Keratinocyte (primary cell): ENCODE results near the gene TNS1. TPM values are rescaled to one million over a fixed set of nuclear protein-coding genes. Genes with fewer than 3 reads are reported as not detected.
"Not testable (repeated sequence)": the region's sequence is repeated elsewhere in the genome, so short reads cannot be mapped to it uniquely, and the experiment has no call there.

Source experiments
- DNase-seq: peaks from one replicate; pipeline ENCODE4 v3.0.0-alpha.2; 2011; ENCODE audit warnings: low read depth, missing footprints, low spot score
- FAIRE-seq: peaks from 2 replicates; lab custom pipeline; 2011; peaks lifted over from hg19 to GRCh38; lab: Jason Lieb, UNC
- H2AFZ ChIP-seq: 2 replicates; pipeline ENCODE4 v1.6.0; 2012; ENCODE audit warnings: low read length, control low read depth, inconsistent platforms; ENCODE audit not compliant: control insufficient read depth
- H3K27ac ChIP-seq: 2 replicates; pipeline ENCODE4 v1.5.1; 2011; ENCODE audit warnings: low read length; ENCODE audit not compliant: control insufficient read depth, insufficient read depth
- H3K27me3 ChIP-seq: 3 replicates; pipeline ENCODE4 v1.6.0; 2011; ENCODE audit warnings: low read length; ENCODE audit not compliant: control insufficient read depth, insufficient read depth; ENCODE audit errors: extremely low read depth
- H3K36me3 ChIP-seq, 2 experiments: 2 replicates in 1 of 2; 3 replicates in 1 of 2; pipeline ENCODE4 v1.5.1; 2011; ENCODE audit warnings: low read length in 2 of 2, mild to moderate bottlenecking in 1 of 2; ENCODE audit not compliant: control insufficient read depth in 2 of 2, insufficient read depth in 2 of 2; ENCODE audit errors: extremely low read depth in 1 of 2
- H3K4me1 ChIP-seq: 3 replicates; pipeline ENCODE4 v1.5.1; 2011; ENCODE audit warnings: low read length; ENCODE audit not compliant: control insufficient read depth, insufficient read depth; ENCODE audit errors: extremely low read depth
- H3K4me2 ChIP-seq: 3 replicates; pipeline ENCODE4 v1.6.0; 2011; ENCODE audit warnings: low read depth, low read length; ENCODE audit not compliant: control insufficient read depth, insufficient read depth; ENCODE audit errors: extremely low read depth
- H3K4me3 ChIP-seq, 3 experiments: fragments of 200-600 bp in 1 of 3; sonication (generic) in 1 of 3; 2 replicates in 2 of 3; 3 replicates in 1 of 3; pipeline ENCODE4 v1.5.1; 2011 to 2016; ENCODE audit warnings: low read length in 3 of 3, mild to moderate bottlenecking in 3 of 3, control low read depth in 2 of 3, inconsistent platforms in 1 of 3, low read depth in 1 of 3, mixed read lengths in 1 of 3, mixed run types in 1 of 3, moderate library complexity in 1 of 3; ENCODE audit not compliant: control insufficient read depth in 2 of 3, insufficient read depth in 2 of 3; ENCODE audit errors: extremely low read depth in 1 of 3
- H3K79me2 ChIP-seq: 2 replicates; pipeline ENCODE4 v1.6.0; 2012; ENCODE audit warnings: low read length; ENCODE audit not compliant: control insufficient read depth, insufficient read depth
- H3K9ac ChIP-seq: 3 replicates; pipeline ENCODE4 v1.6.0; 2011; ENCODE audit warnings: low read length; ENCODE audit not compliant: control insufficient read depth, insufficient read depth; ENCODE audit errors: extremely low read depth
- H3K9me1 ChIP-seq: 3 replicates; pipeline ENCODE4 v1.6.0; 2011; ENCODE audit warnings: low read length; ENCODE audit not compliant: control insufficient read depth, insufficient read depth; ENCODE audit errors: extremely low read depth
- H3K9me3 ChIP-seq: 2 replicates; pipeline ENCODE4 v1.5.1; 2012; ENCODE audit warnings: low read depth, low read length; ENCODE audit not compliant: control insufficient read depth
- H4K20me1 ChIP-seq: 3 replicates; pipeline ENCODE4 v1.6.0; 2011; ENCODE audit warnings: low read length; ENCODE audit not compliant: control insufficient read depth, insufficient read depth; ENCODE audit errors: extremely low read depth
- EZH2 ChIP-seq: IDR thresholded peaks from one replicate; pipeline ENCODE4 v1.6.1; 2012; ENCODE audit warnings: inconsistent platforms, mild to moderate bottlenecking, low read length, moderate library complexity
- dilution Hi-C: fragments of 300-500 bp; cut with MboI; formaldehyde crosslinking; loops from one replicate; pipeline ENCODE4 v1.7.0; 2020; ENCODE audit warnings: low sequenced_read_pairs; ENCODE audit not compliant: extremely low pct_ligation_motif_present
- polyA plus RNA-seq, 5 experiments: library from polyadenylated mRNA; depleted of rRNA in 3 of 5; stranded (reverse) in 3 of 5; stranded (forward) in 1 of 5; unstranded in 1 of 5; fragments of >200 nt; gene quantifications; 1 replicate in 1 of 5; 2 replicates in 3 of 5; 3 replicates in 1 of 5; pipeline versions ENCODE4 v1.2.1 to v1.2.3, GENCODE V29; 2011 to 2012; ENCODE audit warnings: missing spikeins in 2 of 5, low read depth in 1 of 5, low replicate concordance in 1 of 5
- TF ChIP-seq, protein P1 (sequence below), 3 experiments: IDR thresholded peaks in 1 of 3; conservative IDR thresholded peaks in 1 of 3; optimal IDR thresholded peaks in 1 of 3; 2 replicates in 2 of 3; 3 replicates in 1 of 3; pipeline versions ENCODE3 to v1.5.1; 2011; ENCODE audit warnings: low read length in 3 of 3, mild to moderate bottlenecking in 3 of 3, moderate library complexity in 2 of 3, control low read depth in 1 of 3, inconsistent platforms in 1 of 3; ENCODE audit not compliant: insufficient read depth in 2 of 3; ENCODE audit errors: extremely low read depth in 1 of 3

TNS1 gene
- polyA plus RNA-seq, 1 donor (not counting 4 experiments of a cell fraction or from before 2014, with no cell fraction given): 2.5 TPM

DNA sequence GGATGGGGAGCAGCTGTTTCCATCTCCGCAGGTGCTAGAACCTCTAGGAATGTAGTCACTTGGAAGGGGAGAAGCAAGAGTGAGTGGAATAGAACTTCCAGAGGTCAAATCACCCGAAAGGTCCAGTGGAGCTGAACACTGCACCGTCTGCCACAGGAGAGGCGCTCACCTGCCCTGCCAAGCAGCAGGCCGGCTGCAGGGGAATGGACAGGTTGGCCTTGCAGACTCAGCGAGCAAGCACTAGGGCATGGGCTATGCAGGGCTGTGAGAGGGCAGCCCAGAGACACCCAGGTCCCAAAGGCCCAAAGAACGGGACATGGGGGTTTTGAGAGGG lies 214.2 kb downstream of the TNS1 start:
- DNase-seq (no peak), FAIRE-seq (no peak)
- Histone ChIP-seq H3K4me3 (no peak overlapping the region), H3K36me3 (no peaks in the 10 kb centered on the region), H3K4me2 (no peak overlapping the region), H4K20me1 (no peaks in the 10 kb centered on the region), H3K27me3 (no peaks in the 10 kb centered on the region), H3K4me1 (peaks cover 4% of the 10 kb centered on the region), H3K79me2 (no peaks in the 10 kb centered on the region), H3K9ac (no peak overlapping the region), H2AFZ (no peak overlapping the region), H3K9me1 (no peaks in the 10 kb centered on the region), H3K27ac (no peak overlapping the region), H3K9me3 (no peaks in the 10 kb centered on the region)
- TF ChIP-seq, protein P1, sequence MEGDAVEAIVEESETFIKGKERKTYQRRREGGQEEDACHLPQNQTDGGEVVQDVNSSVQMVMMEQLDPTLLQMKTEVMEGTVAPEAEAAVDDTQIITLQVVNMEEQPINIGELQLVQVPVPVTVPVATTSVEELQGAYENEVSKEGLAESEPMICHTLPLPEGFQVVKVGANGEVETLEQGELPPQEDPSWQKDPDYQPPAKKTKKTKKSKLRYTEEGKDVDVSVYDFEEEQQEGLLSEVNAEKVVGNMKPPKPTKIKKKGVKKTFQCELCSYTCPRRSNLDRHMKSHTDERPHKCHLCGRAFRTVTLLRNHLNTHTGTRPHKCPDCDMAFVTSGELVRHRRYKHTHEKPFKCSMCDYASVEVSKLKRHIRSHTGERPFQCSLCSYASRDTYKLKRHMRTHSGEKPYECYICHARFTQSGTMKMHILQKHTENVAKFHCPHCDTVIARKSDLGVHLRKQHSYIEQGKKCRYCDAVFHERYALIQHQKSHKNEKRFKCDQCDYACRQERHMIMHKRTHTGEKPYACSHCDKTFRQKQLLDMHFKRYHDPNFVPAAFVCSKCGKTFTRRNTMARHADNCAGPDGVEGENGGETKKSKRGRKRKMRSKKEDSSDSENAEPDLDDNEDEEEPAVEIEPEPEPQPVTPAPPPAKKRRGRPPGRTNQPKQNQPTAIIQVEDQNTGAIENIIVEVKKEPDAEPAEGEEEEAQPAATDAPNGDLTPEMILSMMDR (optimal IDR thresholded peaks at IDR 0.05 in 1 of 3, IDR thresholded peaks at IDR 0.05 in 1 of 3, conservative IDR thresholded peaks at IDR 0.05 in 1 of 3; ENCODE audit: extremely low read depth in 1 of 3, insufficient read depth in 2 of 3, low read length in 3 of 3): no peak
- TF ChIP-seq EZH2: no peak
- dilution Hi-C loops: no loop called here

DNA sequence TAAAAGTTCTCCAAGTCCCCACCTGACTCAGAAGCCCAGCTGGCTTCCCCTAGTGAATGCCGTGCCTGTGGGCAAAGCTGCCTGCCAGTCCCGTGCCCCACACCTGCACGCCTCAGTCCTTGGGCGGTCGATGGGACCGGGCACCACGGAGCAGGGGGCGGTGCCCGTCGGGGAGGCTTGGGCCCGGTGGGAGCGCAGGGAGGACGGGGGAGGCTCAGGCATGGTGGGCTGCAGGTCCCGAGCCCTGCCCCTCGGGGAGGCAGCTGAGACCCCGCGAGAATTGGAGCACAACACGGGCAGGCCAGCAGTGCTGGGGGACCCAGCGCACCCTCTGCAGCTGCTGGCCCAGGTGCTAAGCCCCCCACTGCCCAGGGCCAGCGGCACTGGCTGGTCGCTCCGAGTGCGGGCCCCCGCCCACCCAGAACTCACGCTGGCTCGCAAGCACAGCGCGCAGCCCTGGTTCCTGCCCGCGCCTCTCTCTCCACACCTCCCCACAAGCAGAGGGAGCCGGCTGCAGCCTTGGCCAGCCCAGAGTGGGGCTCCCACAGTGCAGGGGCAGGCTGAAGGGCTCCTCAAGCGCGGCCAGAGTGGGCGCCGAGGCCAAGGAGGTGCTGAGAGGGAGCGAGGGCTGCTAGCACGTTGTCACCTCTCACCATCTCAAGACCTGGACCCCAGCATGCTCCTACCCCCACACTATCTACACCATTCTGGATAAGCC lies 215.5 kb downstream of the TNS1 start:
- FAIRE-seq: no peak
- dilution Hi-C loops: no loop called here

DNA sequence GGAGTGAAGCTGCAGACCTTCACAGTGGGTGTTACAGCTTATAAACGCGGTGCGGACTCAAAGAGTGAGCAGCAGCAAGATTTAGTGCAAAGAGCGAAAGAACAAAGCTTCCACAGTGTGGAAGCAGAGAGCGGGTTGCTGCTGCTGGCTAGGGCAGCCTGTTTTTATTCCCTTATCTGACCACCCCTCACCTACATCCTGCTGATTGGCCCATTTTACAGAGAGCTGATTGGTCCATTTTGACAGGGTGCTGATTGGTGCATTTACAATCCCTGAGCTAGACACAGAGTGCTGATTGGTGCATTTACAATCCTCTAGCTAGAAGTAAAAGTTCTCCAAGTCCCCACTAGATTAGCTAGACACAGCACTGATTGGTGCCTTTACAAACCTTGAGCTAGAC lies 216.2 kb downstream of the TNS1 start:
- H3K36me3 ChIP-seq, H3K9me3 ChIP-seq, H3K4me2 ChIP-seq, H3K4me3 ChIP-seq, DNase-seq, H3K4me1 ChIP-seq, dilution Hi-C loops, H3K9me1 ChIP-seq, H4K20me1 ChIP-seq, H3K27me3 ChIP-seq, FAIRE-seq, H3K79me2 ChIP-seq, H2AFZ ChIP-seq, H3K27ac ChIP-seq, H3K9ac ChIP-seq: not testable (repeated sequence)

More for the DNA sequence above, 215.5 kb downstream of the TNS1 start:
- no peaks in the 10 kb centered on the region for H3K9me1 ChIP-seq
- no peaks in the 10 kb centered on the region for H3K79me2 ChIP-seq
- H3K4me1 ChIP-seq: peaks cover 4% of the 10 kb centered on the region
- no peak overlapping the region for H3K4me3 ChIP-seq
- no peak overlapping the region for H3K27ac ChIP-seq
- no peak for DNase-seq
- H4K20me1 ChIP-seq: no peaks in the 10 kb centered on the region
- no peak overlapping the region for H3K9ac ChIP-seq
- H3K4me2 ChIP-seq: no peak overlapping the region
- no peaks in the 10 kb centered on the region for H3K36me3 ChIP-seq
- no peak overlapping the region for H2AFZ ChIP-seq
- H3K27me3 ChIP-seq: no peaks in the 10 kb centered on the region
- H3K9me3 ChIP-seq: no peaks in the 10 kb centered on the region
- TF ChIP-seq, protein P1 (optimal IDR thresholded peaks at IDR 0.05 in 1 of 3, IDR thresholded peaks at IDR 0.05 in 1 of 3, conservative IDR thresholded peaks at IDR 0.05 in 1 of 3; ENCODE audit: extremely low read depth in 1 of 3, insufficient read depth in 2 of 3, low read length in 3 of 3): no peak
- no peak for TF ChIP-seq EZH2
